ENCODE measurements around the gene ZNF80. TPM values are rescaled to one million over a fixed set of nuclear protein-coding genes. Genes with fewer than 3 reads are reported as not detected.

The ZNF80 gene
- total RNA-seq, 4 donors from 2014 or later = not detected

DNA sequence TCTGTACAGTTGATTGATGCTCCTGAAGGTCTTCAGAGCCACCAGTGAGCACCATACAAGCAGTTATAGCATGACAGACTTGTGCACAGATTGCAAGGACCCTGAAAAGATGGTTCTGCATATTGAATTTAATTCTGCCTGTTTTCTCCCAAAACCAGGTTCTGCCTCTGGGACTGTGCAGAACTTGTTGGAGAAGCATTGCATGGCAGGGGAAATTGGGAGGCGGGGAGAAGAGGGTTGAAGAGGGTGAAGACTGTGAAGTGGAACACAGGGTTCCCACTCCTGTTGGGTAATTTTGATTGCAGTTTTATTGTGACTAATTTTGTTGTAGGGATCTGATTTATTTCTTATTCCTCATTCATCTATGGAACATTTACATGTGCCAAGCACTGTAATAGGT is 10.3 kb downstream of the ZNF80 start:
- WGBS, 2 donors (ENCODE audit: low coverage in 1 of 2) = 90 to 100% methylated on average over 1 of the region's 1 CpG
- TF ChIP-seq, protein P1, sequence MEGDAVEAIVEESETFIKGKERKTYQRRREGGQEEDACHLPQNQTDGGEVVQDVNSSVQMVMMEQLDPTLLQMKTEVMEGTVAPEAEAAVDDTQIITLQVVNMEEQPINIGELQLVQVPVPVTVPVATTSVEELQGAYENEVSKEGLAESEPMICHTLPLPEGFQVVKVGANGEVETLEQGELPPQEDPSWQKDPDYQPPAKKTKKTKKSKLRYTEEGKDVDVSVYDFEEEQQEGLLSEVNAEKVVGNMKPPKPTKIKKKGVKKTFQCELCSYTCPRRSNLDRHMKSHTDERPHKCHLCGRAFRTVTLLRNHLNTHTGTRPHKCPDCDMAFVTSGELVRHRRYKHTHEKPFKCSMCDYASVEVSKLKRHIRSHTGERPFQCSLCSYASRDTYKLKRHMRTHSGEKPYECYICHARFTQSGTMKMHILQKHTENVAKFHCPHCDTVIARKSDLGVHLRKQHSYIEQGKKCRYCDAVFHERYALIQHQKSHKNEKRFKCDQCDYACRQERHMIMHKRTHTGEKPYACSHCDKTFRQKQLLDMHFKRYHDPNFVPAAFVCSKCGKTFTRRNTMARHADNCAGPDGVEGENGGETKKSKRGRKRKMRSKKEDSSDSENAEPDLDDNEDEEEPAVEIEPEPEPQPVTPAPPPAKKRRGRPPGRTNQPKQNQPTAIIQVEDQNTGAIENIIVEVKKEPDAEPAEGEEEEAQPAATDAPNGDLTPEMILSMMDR (IDR thresholded peaks at IDR 0.05) = no peak
- TF ChIP-seq EP300 (IDR thresholded peaks at IDR 0.05; ENCODE audit: low read depth) (no peak), POLR2AphosphoS5 (IDR thresholded peaks at IDR 0.05) (no peak), POLR2A (IDR thresholded peaks at IDR 0.05) (no peak)
- no peak overlapping the region for H3K27ac ChIP-seq
- no peak overlapping the region for H3K4me3 ChIP-seq
- intact Hi-C loops (cut with DNase I; ENCODE audit: low total_unique reads) = no loop called here
- H3K9me3 ChIP-seq = peaks cover 4 to 8% of the 10 kb centered on the region in 2 donors
- H3K36me3 ChIP-seq = no peaks in the 10 kb centered on the region
- no peaks in the 10 kb centered on the region for H3K27me3 ChIP-seq
- in situ Hi-C loops (cut with MboI; ENCODE audit: low pct_ligation_motif_present in 1 of 4, low pct_unique_long_range_greater_than_20kb in 1 of 4, low sequenced_read_pairs in 3 of 4) = no loop called here
- H3K4me1 ChIP-seq = no peaks in the 10 kb centered on the region
- DNase-seq = no peak

DNA sequence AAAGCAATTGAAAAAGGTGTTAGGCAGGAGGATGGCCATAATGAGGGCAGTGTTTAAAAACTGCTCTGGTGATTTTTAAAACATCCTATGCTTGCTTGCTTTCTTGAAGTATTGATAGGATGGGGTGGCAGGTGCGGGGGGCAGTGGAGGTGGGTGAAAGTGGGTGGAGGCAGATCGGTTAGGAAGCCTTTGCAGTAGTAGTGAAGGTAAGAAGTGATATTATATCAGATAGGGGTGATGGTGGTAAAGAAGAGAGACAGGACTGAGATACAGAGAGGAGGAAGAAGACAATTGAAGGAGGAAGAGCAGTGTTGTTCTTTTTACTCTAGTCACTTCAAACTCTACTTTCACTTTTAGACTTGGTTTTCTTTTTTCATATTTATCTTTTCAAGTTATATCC is 11.1 kb downstream of the ZNF80 start:
- intact Hi-C loops (cut with DNase I; ENCODE audit: low total_unique reads) = no loop called here

DNA sequence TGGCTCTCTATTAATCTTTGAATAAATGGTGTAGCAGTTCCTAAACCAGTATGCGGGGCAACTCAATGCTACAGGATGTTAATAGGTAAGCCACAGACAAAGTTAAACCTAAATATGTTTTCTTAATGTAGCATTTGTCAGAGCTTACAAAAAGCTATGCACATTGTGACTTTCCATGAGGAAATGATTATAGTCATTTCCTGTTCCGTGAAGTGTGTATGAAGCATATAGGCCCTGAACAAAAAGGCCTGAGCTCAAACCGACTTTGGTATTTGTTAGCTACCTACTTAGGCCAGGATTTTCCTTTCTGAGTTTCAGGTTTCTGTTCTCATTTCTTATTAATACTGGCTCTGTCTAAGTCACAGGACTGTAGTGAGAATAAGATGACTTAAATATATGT is 14.2 kb downstream of the ZNF80 start:
- Histone ChIP-seq H3K4me1 (no peaks in the 10 kb centered on the region), H3K27ac (peak overlapping the region in 3 of 4 donors; percentile 3 to 46 (median 12)), H3K9me3 (peaks cover 4 to 8% of the 10 kb centered on the region in 2 donors), H3K27me3 (no peaks in the 10 kb centered on the region), H3K36me3 (no peaks in the 10 kb centered on the region), H3K4me3 (no peak overlapping the region)
- intact Hi-C loops (cut with DNase I; ENCODE audit: low total_unique reads) (no loop called here), in situ Hi-C loops (cut with MboI; ENCODE audit: low pct_ligation_motif_present in 1 of 4, low pct_unique_long_range_greater_than_20kb in 1 of 4, low sequenced_read_pairs in 3 of 4) (no loop called here)
- WGBS, 2 donors (ENCODE audit: low coverage in 1 of 2) = 65 to 74% methylated on average over 3 of the region's 3 CpGs
- no peak for DNase-seq
- TF ChIP-seq POLR2A (IDR thresholded peaks at IDR 0.05) (peak; percentile 8), POLR2AphosphoS5 (IDR thresholded peaks at IDR 0.05) (no peak)

More for the DNA sequence above, 11.1 kb downstream of the ZNF80 start:
- no peak for TF ChIP-seq POLR2A (IDR thresholded peaks at IDR 0.05)
- TF ChIP-seq, protein P1 (IDR thresholded peaks at IDR 0.05) = no peak
- TF ChIP-seq POLR2AphosphoS5 (IDR thresholded peaks at IDR 0.05) = no peak
- TF ChIP-seq EP300 (IDR thresholded peaks at IDR 0.05; ENCODE audit: low read depth) = no peak
- H3K4me1 ChIP-seq = no peaks in the 10 kb centered on the region
- H3K27me3 ChIP-seq = no peaks in the 10 kb centered on the region
- WGBS, 2 donors (ENCODE audit: low coverage in 1 of 2) = 80 to 81% methylated on average over 2 of the region's 2 CpGs
- DNase-seq = no peak
- H3K9me3 ChIP-seq = peaks cover 4 to 8% of the 10 kb centered on the region in 2 donors
- H3K4me3 ChIP-seq = no peak overlapping the region
- in situ Hi-C loops (cut with MboI; ENCODE audit: low pct_ligation_motif_present in 1 of 4, low pct_unique_long_range_greater_than_20kb in 1 of 4, low sequenced_read_pairs in 3 of 4) = no loop called here
- no peaks in the 10 kb centered on the region for H3K36me3 ChIP-seq
- no peak overlapping the region for H3K27ac ChIP-seq

DNA sequence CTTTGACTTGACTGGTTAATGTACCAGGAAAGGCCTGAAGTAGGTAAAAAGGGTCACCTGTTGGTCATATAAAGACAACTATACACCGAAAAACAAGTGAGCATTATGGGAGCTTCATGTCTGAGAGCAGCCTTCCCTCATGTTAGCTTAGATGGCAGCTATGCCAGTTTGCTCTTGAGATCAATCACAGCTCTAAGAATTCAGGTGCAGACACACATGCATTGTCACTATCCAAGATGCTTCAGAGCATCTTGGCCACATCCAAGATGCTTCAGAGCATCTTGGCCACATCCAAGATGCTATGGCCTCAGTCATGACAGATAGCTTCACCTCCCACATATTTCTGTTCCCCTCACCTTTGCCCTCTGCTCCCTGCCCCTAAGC is 15.5 kb downstream of the ZNF80 start:
- no peaks in the 10 kb centered on the region for H3K4me1 ChIP-seq
- H3K9me3 ChIP-seq = peaks cover 4 to 8% of the 10 kb centered on the region in 2 donors
- no peak overlapping the region for H3K4me3 ChIP-seq
- H3K27ac ChIP-seq = peak overlapping the region in 3 of 4 donors; percentile 31 to 46 (median 37)
- no peaks in the 10 kb centered on the region for H3K27me3 ChIP-seq
- DNase-seq = no peak
- 91 to 100% methylated on average over 1 of the region's 1 CpG for WGBS, 2 donors (ENCODE audit: low coverage in 1 of 2)
- H3K36me3 ChIP-seq = no peaks in the 10 kb centered on the region
- in situ Hi-C loops (cut with MboI; ENCODE audit: low pct_ligation_motif_present in 1 of 4, low pct_unique_long_range_greater_than_20kb in 1 of 4, low sequenced_read_pairs in 3 of 4) = no loop called here
- TF ChIP-seq POLR2AphosphoS5 (IDR thresholded peaks at IDR 0.05) = no peak
- TF ChIP-seq, protein P1 (IDR thresholded peaks at IDR 0.05) = no peak
- no peak for TF ChIP-seq POLR2A (IDR thresholded peaks at IDR 0.05)
- no peak for TF ChIP-seq EP300 (IDR thresholded peaks at IDR 0.05; ENCODE audit: low read depth)
- intact Hi-C loops (cut with DNase I; ENCODE audit: low total_unique reads) = no loop called here

Measured in transverse colon (tissue), 4 donors.